IPS DF 6.9 (cell line): ENCODE measurements around the gene KMT2E.
"Not testable (repeated sequence)": the region's sequence is repeated elsewhere in the genome, so short reads cannot be mapped to it uniquely, and the experiment has no call there.

Experiments
- DNase-seq: peaks from one replicate; pipeline ENCODE4 v3.0.0-alpha.2; 2013; ENCODE audit warnings: low read depth, low spot score
- H3K27ac ChIP-seq: one replicate; pipeline ENCODE4 v1.5.1; 2013; ENCODE audit warnings: low read length, control low read depth
- H3K27me3 ChIP-seq: 2 replicates; pipeline ENCODE4 v1.6.1; 2013; ENCODE audit warnings: mild to moderate bottlenecking, low read length; ENCODE audit not compliant: control insufficient read depth, insufficient read depth
- H3K36me3 ChIP-seq: 2 replicates; pipeline ENCODE4 v1.6.1; 2013; ENCODE audit warnings: low read length; ENCODE audit not compliant: control insufficient read depth, insufficient read depth
- H3K4me1 ChIP-seq: 2 replicates; pipeline ENCODE4 v1.6.1; 2013; ENCODE audit warnings: low read length; ENCODE audit not compliant: control insufficient read depth, insufficient read depth
- H3K4me3 ChIP-seq: 2 replicates; pipeline ENCODE4 v1.5.1; 2013; ENCODE audit warnings: mild to moderate bottlenecking, low read length
- H3K9me3 ChIP-seq: 2 replicates; pipeline ENCODE4 v1.6.1; 2013; ENCODE audit warnings: low read length, inconsistent platforms; ENCODE audit not compliant: control insufficient read depth, insufficient read depth
- WGBS: extraction: QIAGEN DNeasy Blood & Tissue Kit; methylation state at CpG from one replicate; pipeline ENCODE4 v1.1.7; 2013; ENCODE audit warnings: mixed read lengths, missing lambda C conversion rate; ENCODE audit not compliant: insufficient read length, insufficient coverage; 5-methylcytosine and 5-hydroxymethylcytosine counted together

Gene KMT2E

GRCh38 chr7:104983578-104984539, 30.1 kb upstream of the KMT2E start:
- Histone ChIP-seq H3K36me3 (no peaks in the 10 kb centered on the region), H3K9me3 (no peaks in the 10 kb centered on the region), H3K4me1 (no peaks in the 10 kb centered on the region), H3K27me3 (no peaks in the 10 kb centered on the region), H3K4me3 (peak overlapping the region; percentile 60; the same call in 1 of the 2 replicates), H3K27ac (no peak overlapping the region)
- WGBS: no CpG with 5 or more reads among the region's 62 CpGs
- DNase-seq: peak; percentile 27

- WGBS: no CpG with 5 or more reads among the region's 7 CpGs
- Histone ChIP-seq H3K9me3 (no peaks in the 10 kb centered on the region), H3K36me3 (no peaks in the 10 kb centered on the region), H3K4me1 (no peaks in the 10 kb centered on the region), H3K4me3 (peak overlapping the region; percentile 60; the same call in 1 of the 2 replicates), H3K27ac (no peak overlapping the region), H3K27me3 (no peaks in the 10 kb centered on the region)
- DNase-seq: no peak
These were observed 29.3 kb upstream of the KMT2E start for GRCh38 chr7:104984585-104985258.

- Histone ChIP-seq H3K4me3 (no peak overlapping the region), H3K27ac (no peak overlapping the region), H3K4me1 (no peaks in the 10 kb centered on the region), H3K27me3 (no peaks in the 10 kb centered on the region), H3K36me3 (no peaks in the 10 kb centered on the region), H3K9me3 (no peaks in the 10 kb centered on the region)
- no peak for DNase-seq
- WGBS: no CpG with 5 or more reads among the region's 1 CpG
These were observed 28.8 kb upstream of the KMT2E start for GRCh38 chr7:104985259-104985617.

- Histone ChIP-seq H3K9me3 (no peaks in the 10 kb centered on the region), H3K27ac (no peak overlapping the region), H3K36me3 (no peaks in the 10 kb centered on the region), H3K27me3 (no peaks in the 10 kb centered on the region), H3K4me3 (no peak overlapping the region), H3K4me1 (no peaks in the 10 kb centered on the region)
- DNase-seq: no peak
- WGBS: no CpG with 5 or more reads among the region's 6 CpGs
These were observed 27.3 kb upstream of the KMT2E start for GRCh38 chr7:104986628-104987259.

DNA sequence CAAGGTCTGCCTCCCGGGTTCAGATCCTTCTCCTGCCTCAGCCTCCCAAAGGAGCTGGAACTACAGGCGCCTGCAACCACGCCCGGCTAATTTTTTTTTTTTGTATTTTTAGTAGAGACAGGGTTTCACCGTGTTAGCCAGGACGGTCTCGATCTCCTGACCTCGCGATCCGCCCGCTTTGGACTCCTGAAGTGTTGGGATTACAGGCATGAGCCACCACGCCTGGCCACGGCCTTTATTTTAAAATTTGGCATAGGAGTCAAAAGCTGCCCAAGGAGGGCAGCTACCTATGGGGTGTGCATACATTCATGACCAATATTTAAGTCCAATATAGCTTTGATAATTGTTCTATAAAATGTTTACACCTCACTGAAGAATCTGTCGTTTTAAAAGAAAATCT, 26.6 kb upstream of the KMT2E start:
- H3K27me3 ChIP-seq, DNase-seq, H3K4me1 ChIP-seq, H3K27ac ChIP-seq, H3K36me3 ChIP-seq, H3K9me3 ChIP-seq, H3K4me3 ChIP-seq: not testable (repeated sequence)
- no CpG with 5 or more reads among the region's 14 CpGs for WGBS

DNA sequence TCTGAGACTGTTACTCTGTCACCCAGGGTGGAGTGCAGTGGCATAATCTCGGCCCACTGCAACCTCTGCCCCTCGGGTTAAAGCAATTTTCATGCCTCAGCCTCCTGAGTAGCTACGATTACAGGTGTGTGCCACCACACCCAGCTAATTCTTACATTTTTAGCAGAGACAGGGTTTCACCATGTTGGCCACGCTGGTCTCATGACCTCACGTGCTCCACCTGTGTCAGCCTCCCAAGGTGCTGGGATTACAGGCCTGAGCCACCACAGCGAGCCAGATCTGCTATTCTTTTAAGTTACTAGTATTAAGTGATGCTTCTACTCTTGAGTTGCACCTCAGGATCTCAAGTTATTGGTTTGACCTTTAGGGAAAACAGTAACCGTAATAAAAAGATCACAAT, 23.0 kb upstream of the KMT2E start:
- Histone ChIP-seq H3K4me3 (no peak overlapping the region), H3K4me1 (no peaks in the 10 kb centered on the region), H3K27ac (no peak overlapping the region), H3K36me3 (no peaks in the 10 kb centered on the region), H3K27me3 (no peaks in the 10 kb centered on the region), H3K9me3 (no peaks in the 10 kb centered on the region)
- no CpG with 5 or more reads among the region's 7 CpGs for WGBS
- DNase-seq: no peak

GRCh38 chr7:104992306-104992705, 21.7 kb upstream of the KMT2E start:
- Histone ChIP-seq H3K4me1 (no peaks in the 10 kb centered on the region), H3K4me3 (no peak overlapping the region), H3K27ac (no peak overlapping the region), H3K36me3 (no peaks in the 10 kb centered on the region), H3K27me3 (no peaks in the 10 kb centered on the region), H3K9me3 (no peaks in the 10 kb centered on the region)
- no peak for DNase-seq
- WGBS: no CpG with 5 or more reads among the region's 2 CpGs

- no CpG with 5 or more reads among the region's 2 CpGs for whole genome bisulfite sequencing
- Histone ChIP-seq H3K27ac (no peak overlapping the region), H3K36me3 (no peaks in the 10 kb centered on the region)
These were observed 20.7 kb upstream of the KMT2E start for GRCh38 chr7:104993217-104993862.

DNA sequence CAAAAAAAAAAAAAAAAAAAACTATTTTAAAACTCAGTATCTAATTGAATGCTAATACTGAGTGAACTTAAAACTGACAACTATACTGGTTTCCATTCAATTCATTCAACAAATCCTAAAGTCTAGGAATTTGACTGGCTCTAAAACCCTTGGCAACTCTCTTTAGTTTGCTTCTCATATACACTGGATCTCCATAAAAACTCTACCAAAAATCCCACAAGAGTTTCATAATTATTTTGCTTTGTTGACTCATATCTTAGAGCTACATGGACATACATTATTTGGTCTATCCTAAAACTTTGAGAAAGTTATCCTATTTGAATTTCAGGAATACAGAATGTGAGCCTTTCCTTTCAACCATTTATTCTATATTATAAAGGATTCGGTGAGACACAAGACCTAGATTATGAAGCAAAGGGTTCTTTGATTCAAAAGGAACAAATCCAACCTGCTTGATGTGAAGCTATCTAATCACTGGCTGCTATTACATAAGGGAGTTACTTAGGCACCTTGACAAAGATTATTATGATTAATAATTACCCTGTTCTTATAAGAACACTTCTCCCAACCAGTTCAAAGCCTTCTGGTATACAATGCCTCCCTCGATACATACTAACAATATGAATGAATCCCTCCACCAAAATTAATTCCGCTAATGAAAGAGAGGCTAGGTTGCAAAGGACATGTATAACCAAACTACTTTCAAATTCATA, 15.8 kb upstream of the KMT2E start:
- Histone ChIP-seq H3K27me3 (no peaks in the 10 kb centered on the region), H3K9me3 (no peaks in the 10 kb centered on the region), H3K27ac (no peak overlapping the region), H3K4me1 (peaks cover 2% of the 10 kb centered on the region; the same call in 1 of the 2 replicates), H3K36me3 (no peaks in the 10 kb centered on the region), H3K4me3 (no peak overlapping the region)
- no CpG with 5 or more reads among the region's 3 CpGs for WGBS
- no peak for DNase-seq

More at GRCh38 chr7:104993217-104993862, 20.7 kb upstream of the KMT2E start:
- no peaks in the 10 kb centered on the region for H3K27me3 ChIP-seq
- DNase-seq: no peak
- H3K4me3 ChIP-seq: no peak overlapping the region
- no peaks in the 10 kb centered on the region for H3K4me1 ChIP-seq
- H3K9me3 ChIP-seq: no peaks in the 10 kb centered on the region
